Testis (tissue), 3 donors: ENCODE results near the gene MEGF9. TPM values are rescaled to one million over a fixed set of nuclear protein-coding genes. Genes with fewer than 3 reads are reported as not detected.

Experiments
- DNase-seq: peaks from one replicate; pipeline ENCODE4 v3.0.0-alpha.2; 2019
- H3K27ac ChIP-seq, 2 donors: fragments of 200-600 bp; sonication (generic); one replicate each; pipeline ENCODE4 v1.5.1; 2019
- H3K27me3 ChIP-seq: fragments of 200-600 bp; sonication (generic); one replicate; pipeline ENCODE4 v1.5.1; 2019
- H3K36me3 ChIP-seq: fragments of 200-600 bp; sonication (generic); one replicate; pipeline ENCODE4 v1.5.1; 2017; ENCODE audit warnings: low read depth; ENCODE audit errors: missing control alignments
- H3K4me1 ChIP-seq: fragments of 200-600 bp; sonication (generic); one replicate; pipeline ENCODE4 v1.5.1; 2019
- H3K4me3 ChIP-seq, 2 donors: fragments of 200-600 bp; sonication (generic); one replicate each; pipeline ENCODE4 v1.5.1; 2017 to 2019
- H3K9me3 ChIP-seq: fragments of 200-600 bp; sonication (generic); one replicate; pipeline ENCODE4 v1.5.1; 2017
- CTCF ChIP-seq, 3 experiments: fragments of 450-650 bp in 2 of 3; fragments of 200-600 bp in 1 of 3; sonication (generic) in 1 of 3; IDR thresholded peaks; one replicate each; pipeline ENCODE4 v1.5.1; 2016 to 2019; ENCODE audit warnings: antibody characterized with exemption in 3 of 3, mild to moderate bottlenecking in 2 of 3, moderate library complexity in 1 of 3
- POLR2A ChIP-seq: fragments of 450-650 bp; IDR thresholded peaks from one replicate; pipeline ENCODE4 v1.6.1; 2017; ENCODE audit warnings: antibody characterized with exemption, mild to moderate bottlenecking, moderate library complexity
- WGBS, 2 donors: methylation state at CpG; one replicate each; pipeline ENCODE4 v1.1.5; 2018; 5-methylcytosine and 5-hydroxymethylcytosine counted together
- intact Hi-C: fragments of 100-400 bp; cut with DNase I; formaldehyde crosslinking; loops from one replicate; pipeline ENCODE4 v1.15.1; 2023; ENCODE audit warnings: low total_unique reads
- polyA plus RNA-seq: library from polyadenylated mRNA; stranded (reverse); fragments of 350-450 nt; fragmentation: Illumina TruSeq; extraction: RNeasy Lipid Tissue Mini Kit (QIAGEN cat#74804); gene quantifications from one replicate; pipeline ENCODE4 v1.2.3, GENCODE V29; 2014; ENCODE audit warnings: low read depth, low replicate concordance; ENCODE audit not compliant: insufficient read depth
- total RNA-seq, 2 donors: library from RNA; depleted of rRNA; stranded (reverse); fragments of >200 nt; gene quantifications; one replicate each; pipeline ENCODE4 v1.2.3, GENCODE V29; 2016

The MEGF9 gene
- total and polyA plus RNA-seq, 3 donors from 2014 or later = 7.2 to 8.5 (median 8.2) TPM

- no peak overlapping the region for H3K27ac ChIP-seq
- no peaks in the 10 kb centered on the region for H3K36me3 ChIP-seq
- intact Hi-C loops = no loop called here
- no peak for DNase-seq
- no peaks in the 10 kb centered on the region for H3K4me1 ChIP-seq
- no peaks in the 10 kb centered on the region for H3K9me3 ChIP-seq
- 50 to 56% methylated on average over 6 of the region's 6 CpGs for WGBS, 2 donors
- H3K27me3 ChIP-seq = no peaks in the 10 kb centered on the region
- TF ChIP-seq POLR2A (no peak), CTCF (IDR thresholded peaks at IDR 0.05) (no peak)
- H3K4me3 ChIP-seq = no peak overlapping the region
Observed at GRCh38 chr9:120757026-120757913, 43.0 kb upstream of the MEGF9 start.

DNA sequence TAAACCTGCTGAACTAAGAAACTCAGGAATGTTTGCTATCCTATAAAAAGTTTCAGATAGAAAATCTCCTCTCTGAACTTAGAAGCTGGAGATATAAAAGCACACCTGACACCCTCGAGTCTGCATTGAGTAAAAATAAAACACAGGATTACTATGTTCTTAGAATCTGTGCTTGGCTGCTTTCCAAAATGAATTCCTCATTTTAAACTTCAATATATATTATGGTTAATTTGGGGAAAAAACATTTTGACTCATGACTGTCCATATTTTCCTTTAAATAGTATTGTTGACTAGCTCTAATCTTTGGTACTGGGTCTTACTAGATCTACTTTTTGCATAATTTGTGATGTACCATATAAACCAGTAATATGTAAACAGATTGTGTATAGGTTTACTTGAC is 42.3 kb upstream of the MEGF9 start:
- DNase-seq = no peak
- H3K4me1 ChIP-seq = no peaks in the 10 kb centered on the region
- H3K36me3 ChIP-seq = no peaks in the 10 kb centered on the region
- TF ChIP-seq CTCF (IDR thresholded peaks at IDR 0.05) (no peak), POLR2A (no peak)
- H3K9me3 ChIP-seq = no peaks in the 10 kb centered on the region
- intact Hi-C loops = no loop called here
- H3K27ac ChIP-seq = no peak overlapping the region
- no peaks in the 10 kb centered on the region for H3K27me3 ChIP-seq
- no peak overlapping the region for H3K4me3 ChIP-seq
- 41 to 43% methylated on average over 1 of the region's 1 CpG for WGBS, 2 donors

DNA sequence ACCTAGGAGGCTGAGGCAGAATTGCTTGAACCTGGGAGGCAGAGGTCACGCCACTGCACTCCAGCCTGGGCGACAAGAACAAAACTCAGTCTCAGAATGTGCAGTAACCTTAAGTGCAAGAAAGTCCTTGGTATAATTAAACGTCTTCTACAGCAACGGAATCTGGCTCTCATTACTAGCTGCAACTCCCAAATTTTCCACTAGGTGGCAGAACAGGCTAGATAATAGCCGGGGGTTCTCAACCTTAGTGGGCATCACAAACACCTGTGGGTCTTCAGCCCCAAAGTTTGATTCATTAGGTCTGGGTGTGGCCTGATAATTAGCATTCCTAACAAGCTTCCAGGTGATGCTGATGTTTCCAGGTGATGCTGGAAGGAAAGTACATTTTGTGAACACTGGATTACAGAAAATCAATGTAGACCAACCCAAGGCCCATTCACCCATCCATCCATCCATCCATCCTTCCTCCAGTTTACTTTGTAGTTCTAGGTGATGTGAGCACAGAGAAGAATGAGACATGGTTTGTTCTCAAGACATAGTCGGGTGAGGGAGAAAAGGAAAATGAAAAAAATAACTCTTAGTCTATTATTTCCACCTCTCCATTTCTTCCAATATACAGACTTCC is 41.7 kb upstream of the MEGF9 start:
- Histone ChIP-seq H3K27ac (no peak overlapping the region), H3K4me1 (no peaks in the 10 kb centered on the region), H3K4me3 (no peak overlapping the region), H3K36me3 (no peaks in the 10 kb centered on the region), H3K27me3 (no peaks in the 10 kb centered on the region), H3K9me3 (no peaks in the 10 kb centered on the region)
- intact Hi-C loops = no loop called here
- TF ChIP-seq CTCF (IDR thresholded peaks at IDR 0.05) (peak; percentile 76 to 94 (median 91)), POLR2A (no peak)
- 33 to 39% methylated on average over 6 of the region's 6 CpGs for WGBS, 2 donors
- peak; percentile 72 for DNase-seq

DNA sequence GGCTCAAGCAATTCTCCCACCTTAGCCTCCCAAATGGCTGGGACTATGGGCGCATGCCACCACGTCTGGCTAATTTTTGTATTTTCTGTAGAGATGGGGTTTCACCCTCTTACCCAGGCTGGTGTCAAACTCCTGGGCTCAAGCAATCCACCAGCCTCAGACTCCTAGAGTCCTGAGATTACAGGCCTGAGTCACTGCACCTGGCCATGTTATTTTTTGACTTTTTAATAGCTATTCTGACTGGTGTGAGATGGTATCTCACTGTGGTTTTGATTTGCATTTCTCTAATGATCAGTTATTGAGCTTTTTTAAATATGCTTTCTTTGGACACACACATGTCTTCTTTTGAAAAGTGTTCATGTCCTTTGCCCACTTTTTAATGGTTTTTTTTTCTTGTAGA is 40.8 kb upstream of the MEGF9 start:
- H3K4me1 ChIP-seq = no peaks in the 10 kb centered on the region
- no peaks in the 10 kb centered on the region for H3K36me3 ChIP-seq
- H3K27ac ChIP-seq = no peak overlapping the region
- intact Hi-C loops = no loop called here
- no peak for DNase-seq
- no peaks in the 10 kb centered on the region for H3K9me3 ChIP-seq
- TF ChIP-seq CTCF (IDR thresholded peaks at IDR 0.05) = no peak
- 100% methylated on average over 2 of the region's 2 CpGs for WGBS, 2 donors
- no peaks in the 10 kb centered on the region for H3K27me3 ChIP-seq
- H3K4me3 ChIP-seq = no peak overlapping the region
